HG03558 (cell line): ENCODE measurements around the gene MRPS10.

Experiments used
- ATAC-seq: cut with Tn5 transposase; IDR thresholded peaks from one replicate; pipeline ENCODE4 v1.9.1; 2021; ENCODE audit warnings: moderate number of reproducible peaks; ENCODE audit not compliant: unreplicated experiment; ENCODE audit errors: extremely low read depth

The MRPS10 gene

GRCh38 chr6:42217519-42218367 lies at the start of gene MRPS10:
TSS of gene MRPS10 (minus strand) at chr6:42217861. CDS start at chr6:42217849, 12 bp downstream.
- ATAC-seq: peak; percentile 77

GRCh38 chr6:42266538-42266937 lies 48.9 kb upstream of the MRPS10 start:
- no peak for ATAC-seq

DNA sequence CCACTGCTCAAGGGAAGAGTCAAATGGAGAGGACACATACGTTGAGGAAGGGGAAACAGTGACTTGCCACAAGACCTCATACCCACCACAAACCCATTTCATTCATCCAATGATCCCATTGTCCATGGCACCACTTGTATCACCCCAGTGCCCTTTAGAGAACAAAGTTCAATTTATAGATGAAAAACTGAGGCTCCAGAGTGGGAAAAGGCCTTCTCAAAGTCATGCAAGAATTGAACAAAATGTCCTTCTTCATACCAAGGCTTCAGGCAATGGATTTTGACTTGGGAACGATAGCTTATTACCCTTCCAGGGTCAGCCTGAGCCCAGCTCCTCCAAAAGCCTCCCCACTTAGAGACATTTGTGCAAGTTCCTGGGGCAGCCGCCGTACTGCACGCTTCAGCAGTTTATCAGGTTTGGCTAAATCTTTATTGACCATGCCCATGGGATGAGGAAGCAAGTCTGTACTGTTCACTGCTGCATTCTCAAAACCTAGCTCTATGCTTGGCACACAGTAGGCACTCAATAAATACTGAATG lies 47.3 kb upstream of the MRPS10 start:
- no peak for ATAC-seq

GRCh38 chr6:42264162-42264851 lies 46.6 kb upstream of the MRPS10 start:
- no peak for ATAC-seq

GRCh38 chr6:42263165-42263728 lies 45.6 kb upstream of the MRPS10 start:
- no peak for ATAC-seq

DNA sequence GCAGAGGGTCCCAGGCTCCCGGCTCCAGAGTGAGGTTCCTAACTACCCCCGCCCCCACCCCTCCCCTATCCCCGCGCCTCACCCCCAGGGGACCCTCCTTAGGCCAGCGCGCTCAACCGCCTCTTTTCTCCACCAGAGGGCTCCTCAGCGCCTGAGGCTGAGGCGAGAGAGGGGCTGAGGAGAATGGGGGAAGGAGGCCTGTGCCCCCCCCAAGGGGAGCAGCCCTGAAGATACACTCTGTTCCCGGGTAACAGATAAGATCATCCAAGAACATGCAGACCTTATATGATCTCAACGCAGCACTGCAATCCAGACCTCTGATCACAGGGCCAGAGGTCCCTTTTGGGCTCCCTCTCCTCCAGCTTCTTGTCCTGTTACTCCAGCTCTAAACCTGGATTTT lies 43.3 kb upstream of the MRPS10 start:
- ATAC-seq: no peak

DNA sequence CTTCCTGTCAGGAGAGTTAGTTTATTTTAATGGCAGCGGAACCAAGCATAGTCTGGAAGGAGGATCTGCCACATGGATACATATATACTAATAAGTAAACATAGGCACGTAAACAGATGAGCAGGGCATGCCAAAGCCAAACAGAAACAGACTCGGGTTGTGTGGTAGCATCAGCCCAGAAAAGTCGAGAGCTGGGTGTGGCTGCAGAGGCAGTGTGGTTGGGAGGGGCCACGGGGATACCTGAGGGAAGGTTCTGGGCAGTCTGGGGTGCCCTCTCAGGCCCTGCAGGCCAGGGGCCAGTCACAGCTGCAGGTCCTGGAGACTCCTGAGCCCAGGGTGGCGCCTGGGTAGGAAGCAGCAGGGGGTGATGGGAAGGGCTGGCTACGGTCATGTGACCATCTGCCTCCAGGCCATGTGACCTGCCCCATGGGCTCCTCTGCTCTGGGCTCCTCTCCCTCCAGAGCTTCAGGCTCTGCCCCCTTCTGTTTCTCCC lies 42.8 kb upstream of the MRPS10 start:
- no peak for ATAC-seq

GRCh38 chr6:42259841-42260395 lies 42.3 kb upstream of the MRPS10 start:
- no peak for ATAC-seq

DNA sequence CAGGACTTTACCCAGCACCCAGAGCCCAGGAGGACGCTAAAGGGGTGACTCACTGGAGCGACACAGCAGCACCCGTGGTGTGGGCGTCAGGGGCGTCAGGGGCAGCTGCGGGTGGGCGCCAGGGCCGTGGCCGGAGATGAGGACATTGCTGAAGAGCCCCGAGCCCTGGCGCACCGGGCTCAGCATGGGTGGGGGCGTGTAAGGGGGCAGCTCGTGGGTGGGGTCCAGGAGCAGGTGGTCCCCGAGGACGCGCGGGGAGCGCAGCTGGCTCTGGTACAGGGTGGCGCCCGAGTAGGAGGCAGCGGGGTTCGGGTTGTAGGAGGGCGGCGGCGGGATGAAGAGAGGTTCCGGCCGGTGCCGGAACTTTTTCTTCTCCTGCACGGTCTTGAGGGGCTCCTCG lies 41.6 kb upstream of the MRPS10 start:
- ATAC-seq: no peak

DNA sequence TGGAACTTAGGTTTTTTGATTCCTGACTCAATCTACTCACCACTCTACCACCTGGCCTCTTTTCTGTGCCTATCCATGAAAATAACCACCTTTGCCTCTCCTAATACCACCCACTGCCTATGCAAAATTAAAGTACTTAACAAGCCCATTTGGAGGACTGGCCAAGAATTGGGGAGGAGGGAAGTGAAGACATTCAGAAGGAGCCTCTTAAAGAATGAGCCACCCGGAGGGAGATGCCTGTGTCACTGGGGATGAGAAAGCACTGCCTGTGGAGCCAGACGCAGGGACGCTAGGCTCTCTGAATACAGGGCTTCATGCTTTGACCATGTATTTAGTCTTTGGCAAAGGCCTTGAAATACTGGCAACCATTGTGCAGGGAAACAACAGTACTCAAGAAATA lies 40.0 kb upstream of the MRPS10 start:
- no peak for ATAC-seq

GRCh38 chr6:42257063-42257462 lies 39.4 kb upstream of the MRPS10 start:
- ATAC-seq: no peak

DNA sequence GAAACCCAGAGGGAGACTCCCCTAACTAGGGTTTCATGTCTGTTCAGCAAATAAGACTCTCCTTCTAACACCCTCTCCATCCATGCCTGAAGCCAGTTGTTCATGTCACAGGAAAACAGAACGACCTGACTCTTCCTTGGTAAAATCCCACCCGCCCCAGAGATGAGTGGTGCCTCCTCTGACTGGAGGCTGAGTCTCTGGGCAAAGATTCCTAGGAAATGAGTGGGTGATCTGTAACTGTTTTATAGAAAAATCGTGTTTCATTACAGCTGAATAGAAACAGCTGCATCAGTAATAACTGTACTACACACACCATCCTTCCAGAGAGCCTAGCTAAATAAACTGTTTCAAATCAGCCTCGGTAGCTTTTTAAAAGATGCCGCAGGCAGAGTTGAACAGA lies 37.4 kb upstream of the MRPS10 start:
- ATAC-seq: no peak

GRCh38 chr6:42254505-42254904 lies 36.8 kb upstream of the MRPS10 start:
- ATAC-seq: no peak

- ATAC-seq: no peak
Observed at GRCh38 chr6:42251911-42252637, 34.4 kb upstream of the MRPS10 start.

GRCh38 chr6:42251500-42251899 lies 33.8 kb upstream of the MRPS10 start:
- no peak for ATAC-seq

- ATAC-seq: no peak
Observed at GRCh38 chr6:42250274-42250931, 32.7 kb upstream of the MRPS10 start.

- ATAC-seq: no peak
Observed at GRCh38 chr6:42249279-42249678, 31.6 kb upstream of the MRPS10 start.

GRCh38 chr6:42243046-42243445 lies 25.4 kb upstream of the MRPS10 start:
- ATAC-seq: no peak

- no peak for ATAC-seq
Observed at GRCh38 chr6:42241915-42242314, 24.3 kb upstream of the MRPS10 start.
